Epithelial cell of proximal tubule (primary cell): ENCODE data around the gene PPP1R3E. TPM values are rescaled to one million over a fixed set of nuclear protein-coding genes. Genes with fewer than 3 reads are reported as not detected.

Experiments
- DNase-seq: peaks from one replicate; pipeline ENCODE4 v3.0.0-alpha.2; 2011; ENCODE audit warnings: low read depth
- H3K4me3 ChIP-seq: 2 replicates; pipeline ENCODE4 v1.5.1; 2011; ENCODE audit warnings: low read depth, mild to moderate bottlenecking, low read length
- CTCF ChIP-seq: conservative IDR thresholded peaks from 2 replicates; pipeline ENCODE4 v1.5.1; 2012; ENCODE audit warnings: low read depth, mild to moderate bottlenecking, low read length
- total RNA-seq: library from RNA; depleted of rRNA; stranded (reverse); fragments of >200 nt; gene quantifications from 2 replicates; pipeline ENCODE4 v1.2.3, GENCODE V29; 2015

Gene PPP1R3E
- total RNA-seq, 1 donor from 2014 or later = 1.6 TPM

- DNase-seq = no peak
Measured at GRCh38 chr14:23324993-23325392, 22.3 kb upstream of the PPP1R3E start.

GRCh38 chr14:23324455-23324846 is 21.8 kb upstream of the PPP1R3E start:
- no peak for DNase-seq
- no peak overlapping the region for H3K4me3 ChIP-seq
- no peak for TF ChIP-seq CTCF

More at GRCh38 chr14:23324993-23325392, 22.3 kb upstream of the PPP1R3E start:
- H3K4me3 ChIP-seq = no peak overlapping the region
- TF ChIP-seq CTCF = no peak

GRCh38 chr14:23323838-23324454 is 21.3 kb upstream of the PPP1R3E start:
- DNase-seq = no peak
- no peak overlapping the region for H3K4me3 ChIP-seq
- no peak for TF ChIP-seq CTCF

- DNase-seq = no peak
- H3K4me3 ChIP-seq = peak overlapping the region; percentile 97
- TF ChIP-seq CTCF = no peak
Measured at GRCh38 chr14:23322568-23323517, 20.2 kb upstream of the PPP1R3E start.

- TF ChIP-seq CTCF = no peak
- DNase-seq = no peak
- H3K4me3 ChIP-seq = peak overlapping the region; percentile 97
Measured at GRCh38 chr14:23321572-23322547, 19.2 kb upstream of the PPP1R3E start.

GRCh38 chr14:23320584-23321571 is 18.2 kb upstream of the PPP1R3E start, which contains the start of gene PABPN1:
PABPN1 (plus strand) TSS chr14:23321457; CDS start chr14:23321470, 13 bp downstream.
- H3K4me3 ChIP-seq = peak within 1 kb of the TSS; percentile 97
- peak; percentile 99 for DNase-seq
- no peak for TF ChIP-seq CTCF
